ENCODE results near the gene SPTAN1.

The SPTAN1 gene

GRCh38 chr9:128640603-128641002, 88.2 kb downstream of the SPTAN1 start:
- Histone ChIP-seq H3K9me2 (replicated peaks; ENCODE audit: low read depth, low read length) (no peaks in the 10 kb centered on the region), H4K20me1 (ENCODE audit: insufficient read depth, low read length, poor library complexity, severe bottlenecking) (no peaks in the 10 kb centered on the region), H3K4me3 (ENCODE audit: low read length, poor library complexity, severe bottlenecking) (no peak overlapping the region), H3F3A (ENCODE audit: low read depth) (no peaks in the 10 kb centered on the region), H3K79me2 (ENCODE audit: insufficient read depth, low read length) (no peaks in the 10 kb centered on the region), H3K9me3 (ENCODE audit: insufficient read depth, low read depth, low read length) (no peaks in the 10 kb centered on the region), H3K4me2 (ENCODE audit: low read depth, low read length, poor library complexity, severe bottlenecking) (no peak overlapping the region), H3K27me3 (ENCODE audit: insufficient read depth, low read length, poor library complexity, severe bottlenecking) (no peaks in the 10 kb centered on the region), H3K9ac (ENCODE audit: low read depth, low read length, poor library complexity, severe bottlenecking) (no peak overlapping the region), H2AFZ (ENCODE audit: low read length) (no peak overlapping the region), H3K4me1 (ENCODE audit: insufficient read depth, low read length, poor library complexity, severe bottlenecking) (peaks cover 6% of the 10 kb centered on the region), H3K36me3 (ENCODE audit: insufficient read depth, low read length) (no peaks in the 10 kb centered on the region; the same call in 1 of the 2 replicates)
- TF ChIP-seq EZH2phosphoT487 (IDR thresholded peaks at IDR 0.05; ENCODE audit: borderline replicate concordance) (no peak), CTCF (conservative IDR thresholded peaks at IDR 0.05; ENCODE audit: low read length) (no peak)

GRCh38 chr9:128642675-128643245, 90.4 kb downstream of the SPTAN1 start:
- Histone ChIP-seq H3K4me3 (ENCODE audit: low read length, poor library complexity, severe bottlenecking) (no peak overlapping the region), H3F3A (ENCODE audit: low read depth) (no peaks in the 10 kb centered on the region), H3K9ac (ENCODE audit: low read depth, low read length, poor library complexity, severe bottlenecking) (no peak overlapping the region), H3K4me2 (ENCODE audit: low read depth, low read length, poor library complexity, severe bottlenecking) (no peak overlapping the region), H3K4me1 (ENCODE audit: insufficient read depth, low read length, poor library complexity, severe bottlenecking) (peaks cover 6% of the 10 kb centered on the region), H3K9me2 (replicated peaks; ENCODE audit: low read depth, low read length) (no peaks in the 10 kb centered on the region), H4K20me1 (ENCODE audit: insufficient read depth, low read length, poor library complexity, severe bottlenecking) (no peaks in the 10 kb centered on the region), H3K36me3 (ENCODE audit: insufficient read depth, low read length) (no peaks in the 10 kb centered on the region; the same call in 1 of the 2 replicates), H3K79me2 (ENCODE audit: insufficient read depth, low read length) (no peaks in the 10 kb centered on the region), H2AFZ (ENCODE audit: low read length) (no peak overlapping the region), H3K9me3 (ENCODE audit: insufficient read depth, low read depth, low read length) (no peaks in the 10 kb centered on the region), H3K27me3 (ENCODE audit: insufficient read depth, low read length, poor library complexity, severe bottlenecking) (no peaks in the 10 kb centered on the region)
- TF ChIP-seq EZH2phosphoT487 (IDR thresholded peaks at IDR 0.05; ENCODE audit: borderline replicate concordance), result no peak
- no peak for TF ChIP-seq CTCF (conservative IDR thresholded peaks at IDR 0.05; ENCODE audit: low read length)

- no peak overlapping the region for H3K4me3 ChIP-seq (ENCODE audit: low read length, poor library complexity, severe bottlenecking)
- no peak overlapping the region for H2AFZ ChIP-seq (ENCODE audit: low read length)
- H3K79me2 ChIP-seq (ENCODE audit: insufficient read depth, low read length), result no peaks in the 10 kb centered on the region
- H3K9me3 ChIP-seq (ENCODE audit: insufficient read depth, low read depth, low read length), result no peaks in the 10 kb centered on the region
- H3K36me3 ChIP-seq (ENCODE audit: insufficient read depth, low read length), result no peaks in the 10 kb centered on the region; the same call in 1 of the 2 replicates
- no peaks in the 10 kb centered on the region for H4K20me1 ChIP-seq (ENCODE audit: insufficient read depth, low read length, poor library complexity, severe bottlenecking)
- H3K27me3 ChIP-seq (ENCODE audit: insufficient read depth, low read length, poor library complexity, severe bottlenecking), result no peaks in the 10 kb centered on the region
- H3F3A ChIP-seq (ENCODE audit: low read depth), result no peaks in the 10 kb centered on the region
- no peaks in the 10 kb centered on the region for H3K9me2 ChIP-seq (replicated peaks; ENCODE audit: low read depth, low read length)
- no peak overlapping the region for H3K9ac ChIP-seq (ENCODE audit: low read depth, low read length, poor library complexity, severe bottlenecking)
- no peak overlapping the region for H3K4me2 ChIP-seq (ENCODE audit: low read depth, low read length, poor library complexity, severe bottlenecking)
- no peak for TF ChIP-seq EZH2phosphoT487 (IDR thresholded peaks at IDR 0.05; ENCODE audit: borderline replicate concordance)
- TF ChIP-seq CTCF (conservative IDR thresholded peaks at IDR 0.05; ENCODE audit: low read length), result no peak
- peaks cover 6% of the 10 kb centered on the region for H3K4me1 ChIP-seq (ENCODE audit: insufficient read depth, low read length, poor library complexity, severe bottlenecking)
Observed at GRCh38 chr9:128643519-128644300, 91.3 kb downstream of the SPTAN1 start.

Data from Loucy (cell line).